Measurements from ENCODE around the gene SLC51B. TPM values are rescaled to one million over a fixed set of nuclear protein-coding genes. Genes with fewer than 3 reads are reported as not detected.
"Not testable (repeated sequence)": the region's sequence is repeated elsewhere in the genome, so short reads cannot be mapped to it uniquely, and the experiment has no call there.

Gene SLC51B
- total RNA-seq, 2 donors from 2014 or later, result not detected

DNA sequence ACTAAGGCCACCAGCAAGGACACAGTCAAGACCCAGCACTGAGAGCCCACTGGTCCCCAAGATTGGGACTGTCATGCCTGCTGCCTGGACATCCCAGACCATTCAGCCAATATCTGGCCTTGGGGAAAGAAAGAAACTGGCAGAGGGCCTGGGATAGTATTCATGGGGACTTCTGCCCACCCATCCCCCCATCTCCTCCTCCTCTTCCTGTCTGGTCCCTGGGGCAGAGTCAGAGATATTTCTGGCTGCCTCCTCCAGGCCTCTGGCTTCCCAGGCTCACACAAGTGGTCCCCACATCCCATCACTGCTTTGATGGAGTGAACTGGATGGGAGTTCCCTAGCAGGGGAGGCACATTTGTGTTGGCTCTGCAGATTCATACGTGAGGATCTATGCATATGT, 26.8 kb downstream of the SLC51B start:
- Mint-ChIP-seq H3K36me3 (peaks cover 0 to 5% of the 10 kb centered on the region in 2 donors), H3K9me3 (no peaks in the 10 kb centered on the region), H3K27ac (no peak overlapping the region)
- no peak for DNase-seq (ENCODE audit: low spot score in 2 of 2)
- ATAC-seq, result no peak

- no peak overlapping the region for H3K27ac Mint-ChIP-seq
- ATAC-seq (no peak), DNase-seq (ENCODE audit: low spot score in 2 of 2) (no peak)
- peaks cover 0 to 5% of the 10 kb centered on the region in 2 donors for H3K36me3 Mint-ChIP-seq
- no peaks in the 10 kb centered on the region for H3K9me3 Mint-ChIP-seq
These were observed 27.4 kb downstream of the SLC51B start for GRCh38 chr15:65072617-65073016.

DNA sequence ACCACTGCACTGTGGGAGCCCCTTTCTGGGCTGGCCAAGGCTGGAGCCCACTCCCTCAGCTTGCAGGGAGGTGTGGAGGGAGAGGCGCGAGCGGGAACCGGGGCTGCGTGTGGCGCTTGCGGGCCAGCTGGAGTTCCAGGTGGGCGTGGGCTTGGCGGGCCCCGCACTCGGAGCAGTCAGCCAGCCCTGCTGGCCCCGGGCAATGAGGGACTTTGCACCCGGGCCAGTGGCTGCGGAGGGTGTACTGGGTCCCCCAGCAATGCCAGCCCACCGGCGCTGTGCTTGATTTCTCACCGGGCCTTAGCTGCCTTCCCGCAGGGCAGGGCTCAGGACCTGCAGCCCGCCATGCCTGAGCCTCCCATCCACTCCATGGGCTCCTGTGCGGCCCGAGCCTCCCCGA, 29.8 kb downstream of the SLC51B start:
- not testable (repeated sequence) for ATAC-seq; H3K9me3 Mint-ChIP-seq; H3K36me3 Mint-ChIP-seq; DNase-seq (ENCODE audit: low spot score in 2 of 2); H3K27ac Mint-ChIP-seq

GRCh38 chr15:65075607-65076395, 30.6 kb downstream of the SLC51B start:
- H3K9me3 Mint-ChIP-seq; ATAC-seq; H3K36me3 Mint-ChIP-seq; H3K27ac Mint-ChIP-seq; DNase-seq (ENCODE audit: low spot score in 2 of 2): not testable (repeated sequence)

- Mint-ChIP-seq H3K9me3 (no peaks in the 10 kb centered on the region), H3K27ac (no peak within 1 kb of the TSS), H3K36me3 (no peaks in the 10 kb centered on the region)
- ATAC-seq (no peak), DNase-seq (ENCODE audit: low spot score in 2 of 2) (no peak)
These were observed 31.5 kb downstream of the SLC51B start, which contains the start of gene KBTBD13 for GRCh38 chr15:65076486-65077290. Gene KBTBD13, plus strand, starts transcription at chr15:65076746. Its CDS starts 70 bp downstream, at chr15:65076816.

DNA sequence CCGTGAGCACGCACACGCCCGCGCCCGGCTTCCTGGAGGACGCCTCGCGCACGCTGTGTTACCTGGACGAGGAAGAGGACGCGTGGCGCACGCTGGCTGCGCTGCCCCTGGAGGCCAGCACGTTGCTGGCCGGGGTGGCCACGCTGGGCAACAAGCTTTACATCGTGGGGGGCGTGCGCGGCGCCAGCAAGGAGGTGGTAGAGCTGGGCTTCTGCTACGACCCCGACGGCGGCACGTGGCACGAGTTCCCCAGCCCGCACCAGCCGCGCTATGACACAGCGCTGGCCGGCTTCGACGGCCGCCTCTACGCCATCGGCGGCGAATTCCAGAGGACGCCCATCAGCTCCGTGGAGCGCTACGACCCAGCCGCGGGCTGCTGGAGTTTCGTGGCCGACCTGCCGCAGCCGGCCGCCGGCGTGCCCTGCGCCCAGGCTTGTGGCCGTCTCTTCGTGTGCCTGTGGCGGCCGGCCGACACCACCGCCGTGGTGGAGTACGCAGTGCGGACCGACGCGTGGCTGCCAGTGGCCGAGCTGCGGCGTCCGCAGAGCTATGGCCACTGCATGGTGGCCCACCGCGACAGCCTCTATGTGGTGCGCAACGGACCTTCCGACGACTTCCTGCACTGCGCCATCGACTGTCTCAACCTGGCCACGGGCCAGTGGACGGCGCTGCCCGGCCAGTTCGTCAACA, 32.2 kb downstream of the SLC51B start:
- H3K9me3 Mint-ChIP-seq, result no peaks in the 10 kb centered on the region
- no peaks in the 10 kb centered on the region for H3K36me3 Mint-ChIP-seq

DNA sequence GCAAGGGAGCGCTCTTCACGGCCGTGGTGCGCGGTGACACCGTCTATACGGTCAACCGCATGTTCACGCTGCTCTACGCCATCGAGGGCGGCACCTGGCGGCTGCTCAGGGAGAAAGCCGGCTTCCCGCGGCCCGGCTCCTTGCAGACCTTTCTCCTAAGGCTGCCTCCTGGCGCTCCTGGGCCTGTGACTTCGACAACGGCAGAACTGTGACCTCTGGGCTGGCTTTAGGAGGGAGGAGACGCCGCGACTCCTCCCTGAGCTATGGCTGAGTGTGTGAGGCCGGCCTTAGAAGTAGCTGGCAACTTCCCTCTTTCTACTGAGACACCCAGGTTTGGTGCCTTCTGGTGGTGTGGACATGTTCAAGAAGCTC, 32.8 kb downstream of the SLC51B start:
- ATAC-seq (peak; percentile 66 to 82), DNase-seq (ENCODE audit: low spot score in 2 of 2) (peak in 1 of 2 donors; percentile 60)
- no peak overlapping the region for H3K27ac Mint-ChIP-seq
- H3K9me3 Mint-ChIP-seq, result no peaks in the 10 kb centered on the region
- H3K36me3 Mint-ChIP-seq, result no peaks in the 10 kb centered on the region

More for the DNA sequence above, 32.2 kb downstream of the SLC51B start:
- no peak for DNase-seq (ENCODE audit: low spot score in 2 of 2)
- no peak overlapping the region for H3K27ac Mint-ChIP-seq
- ATAC-seq, result no peak

GRCh38 chr15:65079580-65079979, 34.4 kb downstream of the SLC51B start:
- H3K36me3 Mint-ChIP-seq, result no peaks in the 10 kb centered on the region
- no peak for ATAC-seq
- H3K9me3 Mint-ChIP-seq, result no peaks in the 10 kb centered on the region
- no peak for DNase-seq (ENCODE audit: low spot score in 2 of 2)
- no peak overlapping the region for H3K27ac Mint-ChIP-seq

DNA sequence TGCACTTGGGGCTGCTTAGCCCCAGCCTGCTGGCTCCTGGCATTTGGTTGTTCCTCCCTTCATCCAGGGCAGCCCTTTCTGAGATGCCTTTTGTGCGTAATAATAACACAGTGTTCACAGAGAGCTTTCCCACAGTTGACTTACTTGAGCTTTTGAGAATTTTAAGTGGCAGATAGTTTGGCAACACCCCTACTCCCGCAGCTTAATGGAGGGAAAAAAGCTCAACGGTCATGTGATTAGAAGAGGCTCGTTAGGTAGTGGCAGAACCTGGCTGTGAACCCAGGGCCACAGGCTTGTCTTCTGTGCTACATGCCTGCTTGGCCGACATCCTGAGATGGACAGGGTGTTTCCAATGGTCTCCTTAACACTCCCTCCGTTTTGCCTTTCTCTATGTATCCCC, 36.1 kb downstream of the SLC51B start:
- no peak overlapping the region for H3K27ac Mint-ChIP-seq
- H3K9me3 Mint-ChIP-seq, result no peaks in the 10 kb centered on the region
- H3K36me3 Mint-ChIP-seq, result no peaks in the 10 kb centered on the region
- DNase-seq (ENCODE audit: low spot score in 2 of 2) (no peak), ATAC-seq (no peak)

DNA sequence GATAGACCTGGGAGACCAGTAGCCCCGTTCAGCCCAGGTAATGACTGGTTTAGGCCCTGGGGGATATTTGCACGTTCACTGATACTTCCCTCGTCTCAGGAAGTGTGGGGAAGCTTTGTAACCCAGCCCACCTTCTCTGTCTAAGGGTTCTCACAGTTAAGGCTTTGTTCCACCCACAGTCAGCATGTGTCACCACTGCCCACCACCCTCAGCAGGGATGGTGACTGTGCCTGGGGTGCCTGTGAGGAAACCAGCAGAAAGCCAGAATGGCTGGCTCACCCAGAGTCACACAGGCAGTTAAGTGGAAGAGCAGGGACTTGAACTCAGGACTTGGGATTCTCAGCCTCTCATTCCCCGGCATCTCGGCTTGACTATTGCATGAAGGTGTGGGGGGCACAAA, 36.6 kb downstream of the SLC51B start:
- H3K36me3 Mint-ChIP-seq, result no peaks in the 10 kb centered on the region
- H3K9me3 Mint-ChIP-seq, result no peaks in the 10 kb centered on the region
- ATAC-seq, result peak; percentile 37 to 58
- no peak for DNase-seq (ENCODE audit: low spot score in 2 of 2)
- no peak overlapping the region for H3K27ac Mint-ChIP-seq

- DNase-seq (ENCODE audit: low spot score in 2 of 2), result no peak
- Mint-ChIP-seq H3K27ac (peak overlapping the region; percentile 31 to 79), H3K36me3 (no peaks in the 10 kb centered on the region), H3K9me3 (no peaks in the 10 kb centered on the region)
- ATAC-seq, result peak; percentile 39 to 62
These were observed 37.2 kb downstream of the SLC51B start for GRCh38 chr15:65082303-65082953.

DNA sequence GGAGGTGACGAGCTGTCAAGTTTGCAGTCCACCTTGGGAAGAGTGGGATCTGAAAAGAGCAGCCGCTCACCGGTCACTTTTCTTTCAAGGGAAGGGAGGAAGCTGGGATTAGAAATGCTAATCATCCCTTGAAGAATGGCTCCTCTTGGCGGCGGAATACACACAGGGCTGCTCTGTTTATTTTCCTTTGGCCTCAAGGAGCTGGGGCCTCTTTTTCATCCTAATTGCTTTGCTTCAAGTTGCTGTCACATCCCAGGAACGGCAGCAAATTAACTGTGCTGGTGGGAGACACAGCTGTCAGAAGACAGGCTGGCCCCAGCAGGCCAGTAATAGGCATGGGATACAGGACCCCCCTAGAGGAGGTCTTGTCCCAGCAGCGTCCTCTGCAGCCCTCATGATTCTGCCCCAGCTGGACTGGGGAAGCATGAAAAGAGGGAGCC, 38.1 kb downstream of the SLC51B start:
- ATAC-seq (no peak), DNase-seq (ENCODE audit: low spot score in 2 of 2) (no peak)
- Mint-ChIP-seq H3K9me3 (no peaks in the 10 kb centered on the region), H3K36me3 (no peaks in the 10 kb centered on the region), H3K27ac (peak overlapping the region in 1 of 2 donors; percentile 31)

DNA sequence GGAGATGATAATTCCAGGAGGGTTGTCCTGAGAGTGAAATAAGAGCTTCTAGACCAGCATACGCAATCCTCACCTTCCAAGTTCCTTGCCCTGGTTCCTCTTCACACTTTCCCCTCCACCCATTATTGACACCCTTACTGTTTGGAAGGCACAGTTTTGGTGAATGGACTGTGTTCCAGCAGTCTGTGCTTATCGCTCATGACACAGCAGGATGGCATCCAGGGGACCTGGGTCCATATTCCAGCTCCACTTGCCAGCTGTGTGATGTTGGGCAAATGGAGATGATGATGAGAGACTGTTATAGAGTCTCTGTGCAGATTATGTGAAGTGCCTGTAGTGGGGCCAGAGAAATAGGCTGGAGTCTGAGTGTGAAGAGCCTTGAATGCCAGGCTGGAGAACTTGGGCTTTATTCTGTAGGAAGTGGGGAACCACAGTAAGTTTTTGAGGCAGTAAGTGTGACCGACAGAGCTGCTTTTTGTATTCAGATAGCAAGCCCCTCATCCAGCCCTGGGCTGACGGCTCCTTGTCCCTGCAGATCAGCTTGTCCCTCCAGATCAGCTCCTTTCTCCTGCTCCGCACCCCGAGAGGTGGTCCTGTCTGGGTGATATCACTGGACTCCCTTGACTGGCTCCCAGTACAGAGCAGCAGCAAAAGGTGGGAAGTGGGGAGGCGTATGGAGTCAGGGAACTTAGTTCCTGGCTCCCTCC, 39.5 kb downstream of the SLC51B start:
- ATAC-seq (no peak), DNase-seq (ENCODE audit: low spot score in 2 of 2) (no peak)
- Mint-ChIP-seq H3K27ac (peak overlapping the region in 1 of 2 donors; percentile 2), H3K36me3 (no peaks in the 10 kb centered on the region), H3K9me3 (no peaks in the 10 kb centered on the region)

DNA sequence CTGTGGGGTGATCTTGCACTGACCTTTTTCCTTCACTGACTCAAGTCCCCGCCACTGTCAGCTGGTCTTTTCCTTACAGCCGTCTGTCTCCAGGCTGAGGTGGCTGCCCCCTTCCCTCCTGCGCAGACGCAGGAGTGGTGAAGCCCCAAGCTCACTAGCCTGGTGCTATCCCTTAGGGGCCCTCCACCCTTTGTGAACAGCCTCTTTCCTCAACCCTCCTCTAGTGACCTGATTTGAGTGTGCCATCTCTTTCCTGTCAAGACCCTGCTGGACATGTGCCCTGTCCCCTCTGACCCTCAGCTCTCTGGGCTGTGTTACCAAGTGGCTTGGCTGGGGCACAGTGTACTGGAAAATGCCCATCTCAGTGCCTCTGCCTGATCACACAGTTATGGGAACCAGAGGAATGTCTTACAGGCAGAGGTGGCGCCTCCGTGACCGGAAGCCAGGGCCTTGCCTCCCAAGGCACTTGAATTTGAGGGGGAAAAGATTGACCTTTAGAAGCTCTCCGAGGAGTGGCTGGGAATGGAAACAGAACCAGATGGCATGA, 40.1 kb downstream of the SLC51B start:
- Mint-ChIP-seq H3K9me3 (no peaks in the 10 kb centered on the region), H3K27ac (peak overlapping the region in 1 of 2 donors; percentile 44), H3K36me3 (no peaks in the 10 kb centered on the region)
- no peak for DNase-seq (ENCODE audit: low spot score in 2 of 2)
- no peak for ATAC-seq

DNA sequence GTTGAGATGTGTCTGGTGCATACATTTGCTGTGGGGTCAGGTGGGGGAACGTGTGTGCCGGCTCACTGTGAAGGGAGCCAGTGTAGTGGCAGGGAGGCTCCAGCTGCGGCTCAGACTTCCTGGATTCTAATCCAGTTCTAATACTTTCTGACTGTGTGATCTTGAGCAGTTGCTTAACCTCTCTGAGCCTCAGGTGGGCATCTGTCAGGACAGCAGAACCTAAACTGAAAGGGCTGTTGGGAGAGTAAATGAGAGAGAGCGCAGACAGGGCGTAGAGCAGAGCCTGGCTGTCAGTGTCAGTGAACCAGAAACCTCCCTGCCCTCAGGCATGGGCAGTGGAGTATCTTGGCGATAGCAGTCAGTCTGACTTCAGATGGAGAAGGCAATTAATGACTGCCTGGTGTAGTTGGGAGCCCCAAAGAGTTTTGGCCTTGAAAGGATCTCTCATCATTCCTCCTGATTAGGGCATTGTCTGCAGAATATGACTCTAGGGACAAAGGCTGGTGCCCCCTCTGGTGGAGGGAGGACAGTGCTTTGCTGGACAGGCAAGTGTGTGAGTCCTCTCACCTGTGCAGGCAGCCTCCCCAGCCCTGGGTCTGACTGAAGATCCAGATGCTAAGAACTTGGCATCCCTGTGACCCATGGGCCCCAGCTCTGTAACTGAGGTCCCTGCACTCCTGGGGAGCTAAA, 40.9 kb downstream of the SLC51B start:
- no peaks in the 10 kb centered on the region for H3K36me3 Mint-ChIP-seq
- no peak for DNase-seq (ENCODE audit: low spot score in 2 of 2)
- no peaks in the 10 kb centered on the region for H3K9me3 Mint-ChIP-seq
- H3K27ac Mint-ChIP-seq, result peak overlapping the region in 1 of 2 donors; percentile 8
- peak; percentile 30 to 39 for ATAC-seq
